ENCODE data around the gene WDR76.

DNA sequence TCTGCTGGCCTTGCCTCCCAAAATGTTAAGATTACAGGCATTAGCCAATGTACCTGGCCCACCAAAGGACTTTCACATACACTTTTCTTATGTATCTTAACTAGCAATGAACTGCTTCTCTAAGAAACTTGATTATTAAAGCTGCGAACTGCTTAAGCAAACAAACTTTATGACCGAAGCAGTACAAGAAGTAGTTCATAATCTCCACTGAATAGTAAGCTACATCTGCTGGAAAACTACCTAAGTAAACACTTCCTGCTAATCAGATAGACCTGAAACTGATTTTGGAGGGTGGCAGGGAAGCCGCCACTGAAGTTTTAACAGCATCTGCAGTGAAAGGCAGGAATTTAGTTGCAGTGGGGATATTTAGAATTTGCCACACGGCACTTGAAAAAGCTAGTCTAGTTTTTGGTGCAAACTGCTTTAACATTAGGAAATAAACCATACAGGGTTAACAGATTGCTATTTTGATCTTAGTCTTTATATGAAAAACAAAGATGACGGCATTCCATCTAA lies 18.3 kb upstream of the WDR76 start:
- no peak for TF ChIP-seq YY1 (IDR thresholded peaks at IDR 0.05; ENCODE audit: insufficient read depth, insufficient read length)
- no peak for TF ChIP-seq ZNF274 (IDR thresholded peaks at IDR 0.05; ENCODE audit: low read depth, low read length)
